A549 (cell line): ENCODE measurements around the gene TGM3.

Source experiments
- CEBPB ChIP-seq, 2 experiments: fragments of >200 bp in 1 of 2; sonication (Bioruptor Twin) in 1 of 2; formaldehyde crosslinking in 1 of 2; IDR thresholded peaks; 2 replicates each; pipeline ENCODE4 v1.6.1; 2012 to 2016
- CHD2 ChIP-seq: fragments of 150-350 bp; IDR thresholded peaks from 2 replicates; pipeline ENCODE4 v1.6.1; 2014; ENCODE audit warnings: low read length; ENCODE audit not compliant: partially characterized antibody
- CHD4 ChIP-seq: fragments of 200-600 bp; sonication (generic); IDR thresholded peaks from 2 replicates; pipeline ENCODE4 v1.6.1; 2016; ENCODE audit warnings: antibody characterized with exemption, mild to moderate bottlenecking, borderline replicate concordance
- CTCF ChIP-seq: fragments of >200 bp; sonication (Bioruptor Twin); formaldehyde crosslinking; IDR thresholded peaks from 3 replicates; pipeline ENCODE4 v1.5.1; 2016
- EP300 ChIP-seq, 2 experiments: fragments of >200 bp; sonication (Bioruptor Twin); formaldehyde crosslinking; IDR thresholded peaks; 2 replicates in 1 of 2; 3 replicates in 1 of 2; pipeline ENCODE4 v1.6.1; 2016 to 2017
- HDAC2 ChIP-seq: fragments of 200-600 bp; sonication (generic); IDR thresholded peaks from 2 replicates; pipeline ENCODE4 v1.6.1; 2016
- JUNB ChIP-seq: fragments of >200 bp; sonication (Bioruptor Twin); formaldehyde crosslinking; IDR thresholded peaks from 2 replicates; pipeline ENCODE4 v1.6.1; 2016
- POLR2A ChIP-seq: IDR thresholded peaks from 2 replicates; pipeline ENCODE4 v1.6.1; 2012; ENCODE audit warnings: mild to moderate bottlenecking, low read length
- RAD21 ChIP-seq, 2 experiments: fragments of >200 bp in 1 of 2; sonication (Bioruptor Twin) in 1 of 2; formaldehyde crosslinking in 1 of 2; IDR thresholded peaks in 1 of 2; conservative IDR thresholded peaks in 1 of 2; 2 replicates in 1 of 2; 3 replicates in 1 of 2; pipeline ENCODE4 v1.6.1; 2012 to 2018; ENCODE audit warnings: inconsistent platforms in 1 of 2
- RCOR1 ChIP-seq: fragments of 150-350 bp; IDR thresholded peaks from 2 replicates; pipeline ENCODE4 v1.6.1; 2014; ENCODE audit warnings: antibody characterized with exemption, low read length, low read depth
- REST ChIP-seq: fragments of 200-600 bp; sonication (generic); IDR thresholded peaks from 2 replicates; pipeline ENCODE4 v1.6.1; 2016; ENCODE audit warnings: antibody characterized with exemption, mild to moderate bottlenecking, moderate library complexity
- SREBF2 ChIP-seq: fragments of 450-650 bp; IDR thresholded peaks from 2 replicates; pipeline ENCODE4 v1.6.1; 2014; ENCODE audit warnings: mild to moderate bottlenecking, moderate library complexity
- ZFP36 ChIP-seq: fragments of 450-650 bp; IDR thresholded peaks from 2 replicates; pipeline ENCODE4 v1.6.1; 2014; ENCODE audit warnings: borderline replicate concordance; ENCODE audit not compliant: partially characterized antibody
- TF ChIP-seq, protein P1 (sequence below): IDR thresholded peaks from 2 replicates; pipeline ENCODE4 v1.6.1; 2012

DNA sequence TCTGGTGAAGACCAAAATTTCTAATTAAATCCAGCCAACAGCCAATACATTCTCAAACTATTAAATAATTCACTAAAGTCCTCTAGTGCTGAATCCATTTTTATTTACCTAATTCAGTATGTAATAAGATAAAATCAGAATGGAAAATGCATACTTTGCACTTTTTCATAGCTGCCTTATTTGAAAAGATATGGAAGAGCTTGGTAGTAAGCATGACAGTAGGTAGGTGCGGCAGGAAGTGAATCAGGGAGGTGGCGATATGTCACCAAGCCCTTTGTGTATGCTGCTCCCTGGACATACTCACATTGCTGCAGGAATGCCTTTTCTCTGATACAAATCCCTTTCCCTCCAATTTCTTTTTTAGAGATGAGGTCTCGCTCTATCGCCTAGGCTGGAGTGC lies 10.2 kb upstream of the TGM3 start:
- no peak for TF ChIP-seq CTCF
- TF ChIP-seq RCOR1: no peak
- no peak for TF ChIP-seq POLR2A
- TF ChIP-seq RAD21 (conservative IDR thresholded peaks at IDR 0.05 in 1 of 2, IDR thresholded peaks at IDR 0.05 in 1 of 2): no peak
- no peak for TF ChIP-seq EP300 (IDR thresholded peaks at IDR 0.05)
- no peak for TF ChIP-seq SREBF2
- TF ChIP-seq ZFP36: no peak
- no peak for TF ChIP-seq CHD2
- TF ChIP-seq REST: no peak
- TF ChIP-seq HDAC2: no peak
- no peak for TF ChIP-seq CEBPB (IDR thresholded peaks at IDR 0.05)
- no peak for TF ChIP-seq CHD4
- TF ChIP-seq, protein P1, sequence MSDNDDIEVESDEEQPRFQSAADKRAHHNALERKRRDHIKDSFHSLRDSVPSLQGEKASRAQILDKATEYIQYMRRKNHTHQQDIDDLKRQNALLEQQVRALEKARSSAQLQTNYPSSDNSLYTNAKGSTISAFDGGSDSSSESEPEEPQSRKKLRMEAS: no peak
- no peak for TF ChIP-seq JUNB
